GM18505 (cell line): ENCODE data around the gene MYO16.

Experiments
- ATAC-seq: cut with Tn5 transposase; IDR thresholded peaks from one replicate; pipeline ENCODE4 v1.9.1; 2021; ENCODE audit not compliant: unreplicated experiment
- POLR2A ChIP-seq: IDR thresholded peaks from 4 replicates; pipeline ENCODE4 v1.6.1; 2011; ENCODE audit warnings: borderline replicate concordance; ENCODE audit not compliant: insufficient read depth, insufficient read length; ENCODE audit errors: extremely low read depth

Gene MYO16

DNA sequence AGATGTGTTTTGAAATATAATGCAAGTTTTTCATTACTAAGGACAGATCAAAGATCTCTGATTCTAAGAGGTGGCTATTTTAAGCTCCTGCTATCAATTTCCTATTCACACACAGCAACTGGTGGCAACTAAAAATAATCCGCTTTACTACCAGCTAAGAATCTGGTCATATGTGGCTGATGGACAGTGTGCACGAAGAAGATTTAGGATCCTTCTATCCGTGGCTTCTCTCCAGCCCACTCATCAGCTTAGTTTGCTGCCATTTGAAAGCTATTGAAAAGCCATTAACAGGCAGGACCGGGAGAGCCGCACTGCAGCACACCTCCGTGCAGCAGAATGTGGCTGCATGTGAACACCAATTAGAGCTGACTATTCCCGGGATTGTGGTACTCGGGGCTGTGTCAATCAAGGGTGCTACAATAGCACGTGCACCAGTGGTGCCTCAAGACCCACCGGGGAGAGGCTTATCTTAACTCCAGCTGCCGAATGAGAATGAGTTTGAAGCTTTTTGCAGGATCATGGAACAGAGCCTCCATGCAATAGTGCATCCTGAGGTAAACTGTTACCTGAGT is at the start of gene MYO16:
MYO16 (plus strand) TSS at position 431 of the 572 bp plus-strand sequence. CDS start 234 bp downstream, outside the sequence.
- TF ChIP-seq POLR2A, result no peak
- no peak for ATAC-seq

DNA sequence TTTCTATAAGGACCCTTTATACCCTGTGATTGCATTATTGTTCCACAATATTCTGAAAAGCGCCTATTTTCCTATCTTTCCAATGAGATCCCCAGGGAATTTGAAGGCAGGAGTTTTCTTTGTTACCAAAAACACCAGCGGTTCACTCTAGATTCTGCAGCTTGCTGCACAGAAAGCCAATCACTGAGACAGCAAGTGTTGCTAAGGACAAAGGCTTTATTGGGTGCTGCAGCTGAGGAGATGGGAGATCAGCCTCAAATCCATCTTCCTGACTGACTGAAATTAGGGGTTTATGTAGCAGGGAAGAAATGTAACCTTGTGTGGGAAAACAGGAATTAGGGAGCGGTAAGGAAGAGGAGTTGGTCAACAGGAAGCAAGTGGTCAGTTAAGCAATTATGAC is 42.6 kb upstream of the MYO16 start:
- ATAC-seq, result no peak
- TF ChIP-seq POLR2A, result no peak

DNA sequence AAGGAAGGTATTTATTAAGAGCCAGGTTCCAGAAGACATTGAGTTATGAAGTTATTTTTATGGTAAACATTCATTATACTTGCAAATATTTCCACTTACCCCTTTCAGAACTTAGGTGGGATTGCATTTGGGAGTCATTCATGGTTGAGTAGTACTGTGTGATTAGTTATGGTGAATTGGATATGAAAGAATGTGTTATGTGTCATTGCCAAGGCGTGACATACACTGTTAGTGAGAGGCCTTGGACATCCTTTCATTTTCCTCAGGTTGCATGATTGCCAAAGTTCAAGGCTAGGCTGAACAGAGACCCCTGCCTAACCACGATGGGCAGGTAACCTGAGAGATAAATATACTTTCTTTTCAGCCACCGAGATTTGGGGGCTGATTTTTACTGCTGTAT is 40.9 kb upstream of the MYO16 start:
- no peak for TF ChIP-seq POLR2A

DNA sequence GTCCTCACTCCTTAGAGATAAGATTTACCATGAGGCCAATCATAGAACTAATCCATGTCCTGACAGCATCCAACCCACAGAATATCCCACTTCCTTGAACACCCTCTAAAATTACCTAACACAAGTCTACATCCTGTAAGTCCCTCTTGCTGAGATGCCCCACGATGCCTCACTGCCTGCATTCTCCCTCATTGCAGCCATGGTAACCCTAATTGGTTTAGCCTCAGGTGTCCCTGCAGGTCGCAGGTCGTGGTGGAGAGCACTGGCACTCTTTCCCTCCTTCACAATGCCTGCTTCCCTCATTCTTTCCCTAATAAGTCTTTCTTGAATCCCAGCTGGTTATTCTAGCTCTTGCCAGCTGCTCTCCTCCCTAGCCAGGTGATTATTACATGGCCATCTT is 35.3 kb upstream of the MYO16 start:
- no peak for TF ChIP-seq POLR2A
- ATAC-seq, result no peak

More for the DNA sequence above, 40.9 kb upstream of the MYO16 start:
- ATAC-seq, result no peak

DNA sequence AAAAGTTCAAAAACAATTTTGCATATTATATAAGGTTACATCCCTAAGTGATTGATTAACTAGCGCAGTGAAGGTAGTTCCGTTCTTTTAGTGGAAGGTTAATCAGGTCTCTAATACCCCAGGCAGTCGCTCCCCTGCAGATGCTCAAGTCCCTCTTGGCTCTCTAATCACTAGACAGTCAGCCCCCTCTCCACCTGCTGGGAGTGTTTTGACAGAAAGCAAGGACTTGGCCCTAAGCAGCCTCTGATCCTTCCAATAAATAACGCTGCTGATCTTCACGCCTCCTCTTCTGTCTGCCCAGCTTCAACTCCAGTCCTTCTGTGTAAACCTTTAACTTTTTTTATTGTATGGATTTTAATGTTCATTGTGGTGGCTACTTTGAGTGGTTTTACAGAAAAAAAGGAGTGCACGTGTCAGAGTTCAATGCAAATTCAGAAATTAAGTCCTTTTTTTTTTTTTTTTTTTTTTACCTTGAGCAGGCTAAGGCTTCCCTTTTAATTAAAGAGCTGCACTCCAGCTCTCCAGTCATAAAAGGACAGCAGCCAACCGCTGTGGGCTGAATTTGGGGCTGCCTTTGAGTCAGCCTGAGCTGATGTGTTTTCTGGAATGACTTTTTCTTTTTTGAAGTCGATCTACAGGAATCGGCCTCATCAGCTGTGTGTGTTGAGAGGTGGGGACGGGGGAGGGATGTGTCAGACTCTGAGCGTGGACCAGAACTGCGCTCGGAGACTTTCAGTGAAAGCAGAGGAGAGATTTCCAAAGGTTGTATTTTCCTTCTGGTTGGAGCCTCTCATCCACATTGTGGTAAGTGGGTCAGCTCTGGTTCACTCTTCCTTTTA is 33.8 kb upstream of the MYO16 start:
- no peak for ATAC-seq
- no peak for TF ChIP-seq POLR2A

DNA sequence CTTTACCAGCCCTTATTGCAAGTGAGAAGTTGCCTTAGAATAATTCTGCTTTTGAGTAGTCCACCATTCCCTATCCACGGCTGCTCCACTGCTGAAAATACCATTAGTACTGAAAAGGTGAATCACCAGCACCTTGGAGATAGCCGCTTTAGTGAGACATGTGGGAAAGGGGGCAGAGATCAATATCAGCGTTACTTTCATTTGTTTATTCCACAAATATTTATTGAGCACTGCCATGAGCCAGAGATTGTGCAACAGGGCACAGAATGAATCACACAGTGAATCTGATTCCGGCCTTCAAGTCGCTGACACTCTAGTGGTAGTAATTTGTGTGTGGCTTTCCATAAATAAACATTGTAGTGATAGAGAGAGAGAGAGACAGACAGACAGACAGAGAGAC is 31.5 kb upstream of the MYO16 start:
- no peak for TF ChIP-seq POLR2A
- no peak for ATAC-seq

DNA sequence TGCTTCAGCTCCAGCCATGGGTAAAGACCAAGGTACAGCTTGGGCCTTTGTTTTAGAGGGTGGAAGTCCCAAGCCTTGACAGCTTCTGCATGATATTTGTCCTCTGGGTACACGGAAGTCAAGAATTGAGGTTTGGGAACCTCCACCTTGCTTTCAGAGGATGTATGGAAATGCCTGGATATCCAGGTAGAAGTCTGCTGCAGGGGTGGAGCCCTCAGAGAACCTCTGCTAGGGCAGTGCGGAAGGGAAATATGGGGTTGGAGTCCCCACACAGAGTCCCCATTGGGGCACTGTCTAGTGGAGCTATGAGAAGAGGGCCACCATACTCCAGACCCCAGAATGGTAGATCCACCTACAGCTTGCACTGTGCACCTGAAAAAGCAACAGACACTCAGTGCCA is 23.0 kb upstream of the MYO16 start:
- ATAC-seq, result no peak
- no peak for TF ChIP-seq POLR2A

DNA sequence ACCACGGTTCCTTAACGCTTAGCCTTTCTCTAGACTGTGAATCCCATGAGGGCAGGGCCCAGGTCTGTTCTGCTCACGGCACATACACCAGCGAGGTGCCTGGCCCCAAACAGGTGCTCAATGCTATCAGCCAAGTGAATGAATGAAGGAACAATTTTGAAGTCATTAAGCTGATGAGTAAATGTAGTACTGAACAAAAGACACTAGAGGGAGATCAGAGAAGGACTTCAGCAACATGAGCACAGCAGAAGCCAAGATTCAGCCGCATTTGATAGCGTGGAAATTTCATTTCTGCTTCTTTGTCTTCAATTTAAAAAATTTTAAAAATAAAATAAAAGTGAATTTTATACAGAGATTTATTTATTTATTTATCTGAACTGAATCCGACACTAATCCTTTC is 20.1 kb upstream of the MYO16 start:
- ATAC-seq, result no peak

DNA sequence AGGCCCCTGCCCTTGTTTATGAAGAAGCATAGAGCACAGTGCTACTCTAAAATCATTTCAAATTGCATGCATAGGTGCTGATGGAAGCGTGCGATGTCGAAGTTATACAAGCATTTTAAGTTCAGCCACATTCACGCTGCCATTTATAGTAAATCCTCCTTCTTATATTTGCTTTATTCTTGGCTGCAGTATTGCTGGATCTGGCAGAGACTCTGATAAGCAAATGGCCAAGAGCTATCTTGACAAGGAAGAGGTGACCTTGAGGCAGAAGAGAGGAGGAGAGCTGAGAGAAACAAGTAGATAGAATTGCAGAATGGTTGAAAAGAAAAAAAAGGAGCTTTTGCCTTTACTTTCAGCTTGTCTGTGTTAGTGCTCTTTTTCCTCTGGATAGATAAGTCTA is 18.9 kb upstream of the MYO16 start:
- no peak for TF ChIP-seq POLR2A
- ATAC-seq, result no peak

More for the DNA sequence above, 20.1 kb upstream of the MYO16 start:
- no peak for TF ChIP-seq POLR2A

DNA sequence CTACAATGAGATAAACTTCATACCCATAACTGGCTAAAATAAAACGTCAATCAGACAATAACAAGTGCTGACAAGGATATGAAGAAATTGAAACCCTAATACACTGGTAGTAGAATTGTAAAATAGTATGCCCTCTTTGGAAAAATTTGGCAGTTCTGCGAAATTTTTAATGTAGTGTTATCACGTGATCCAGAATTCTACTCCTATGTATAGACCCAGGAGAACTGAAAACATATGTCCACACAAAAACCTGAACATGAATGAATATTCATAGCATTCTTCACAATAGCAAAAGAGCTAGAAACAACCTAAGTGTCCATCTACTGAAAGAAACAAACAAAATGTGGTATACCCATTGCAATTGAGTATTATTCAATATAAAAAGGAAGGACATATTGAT is 14.2 kb upstream of the MYO16 start:
- no peak for TF ChIP-seq POLR2A
- ATAC-seq, result no peak

DNA sequence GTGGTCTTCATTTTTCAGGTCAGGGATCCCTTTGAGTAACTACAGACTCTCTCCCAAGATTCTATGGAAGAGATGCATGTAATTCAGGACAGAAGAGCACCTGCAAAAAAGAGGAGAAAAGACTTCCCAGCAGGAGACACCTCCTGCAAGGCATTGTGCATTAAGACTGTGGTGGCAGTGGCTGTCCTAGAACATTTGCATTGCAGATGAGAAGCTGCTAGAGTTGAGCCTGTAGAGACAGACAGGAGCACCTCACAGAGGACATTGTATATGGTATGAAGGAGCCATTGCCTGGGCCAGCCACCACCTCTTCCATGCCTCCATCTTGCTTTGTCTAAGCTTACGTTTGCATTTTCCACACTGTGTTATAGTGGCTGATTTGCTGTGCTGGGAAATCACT is 11.2 kb upstream of the MYO16 start:
- ATAC-seq, result no peak
- no peak for TF ChIP-seq POLR2A

DNA sequence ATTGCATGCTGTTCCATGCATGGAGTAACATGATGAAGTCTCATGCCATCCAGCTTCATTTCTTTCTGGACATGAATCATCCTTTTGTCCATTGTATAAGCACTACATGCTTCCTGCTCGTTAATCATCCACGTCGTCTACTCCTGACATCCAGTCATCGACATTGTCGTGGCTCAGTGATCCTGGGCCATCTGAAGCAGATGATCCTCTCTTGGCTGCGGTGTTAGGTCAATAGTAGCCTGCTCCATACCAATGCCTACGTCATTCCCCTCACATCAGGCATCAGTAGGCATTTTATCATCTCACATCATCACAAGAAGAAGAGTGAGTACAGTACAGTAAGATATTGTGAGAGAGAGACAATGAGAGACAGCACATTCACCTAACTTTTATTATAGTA is 7.9 kb upstream of the MYO16 start:
- no peak for TF ChIP-seq POLR2A
- no peak for ATAC-seq

DNA sequence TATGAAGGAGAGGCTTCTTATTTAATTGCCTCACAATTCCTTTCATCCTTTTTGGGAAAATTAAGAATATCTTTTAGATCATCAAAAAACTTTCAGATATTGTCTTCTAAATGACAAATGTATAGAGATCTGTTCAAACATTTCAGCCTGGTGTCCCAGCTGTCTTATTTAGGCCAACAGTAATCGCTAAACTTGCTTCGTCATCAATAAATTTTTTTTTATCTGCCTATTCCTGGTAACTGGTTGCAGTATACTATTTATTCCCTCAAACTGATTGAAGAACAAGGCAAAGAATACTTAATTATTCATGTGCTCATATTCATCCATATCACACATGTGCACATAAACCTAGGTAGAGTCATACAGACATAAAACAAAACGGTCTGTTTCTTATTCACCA is 5.3 kb upstream of the MYO16 start:
- ATAC-seq, result no peak
- no peak for TF ChIP-seq POLR2A

DNA sequence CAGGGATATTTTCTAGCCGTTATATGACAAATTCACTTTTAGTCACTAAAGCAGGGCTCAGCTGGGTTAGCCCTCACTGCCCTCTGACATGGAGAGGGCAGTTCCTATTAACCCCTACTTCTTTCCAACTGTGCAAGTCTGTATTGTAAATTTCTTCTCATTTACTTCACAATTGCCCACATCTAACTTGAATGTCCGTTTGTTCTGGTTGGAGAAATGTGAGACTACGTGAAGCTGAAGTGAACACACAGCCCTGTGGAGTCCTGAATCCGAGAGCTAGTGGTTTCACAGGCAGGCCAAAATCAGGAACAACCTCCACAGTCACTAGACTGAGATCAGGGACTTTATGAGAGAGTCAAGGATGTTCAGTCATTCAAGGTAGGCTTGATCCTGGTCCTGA is 4.4 kb upstream of the MYO16 start:
- no peak for TF ChIP-seq POLR2A
- ATAC-seq, result no peak

DNA sequence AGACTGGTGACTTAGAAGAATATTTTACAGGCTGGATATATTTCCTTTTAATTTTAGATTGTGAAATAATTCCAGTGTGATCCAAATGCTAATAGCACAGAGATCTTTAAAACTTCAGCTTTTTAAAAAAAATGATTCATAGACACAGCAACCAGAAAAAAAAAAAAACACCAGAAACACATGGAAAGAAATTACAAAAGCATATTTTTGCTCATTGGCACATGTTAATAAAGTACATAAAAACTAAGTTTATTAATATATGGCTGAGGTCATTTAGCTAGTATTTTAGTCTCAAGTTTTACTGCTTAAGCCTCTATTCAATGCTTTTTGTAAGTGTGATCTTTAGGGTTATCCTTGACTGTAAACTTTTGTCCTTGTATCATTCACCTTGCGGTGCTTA is 577 bp downstream of the MYO16 start:
- TF ChIP-seq POLR2A, result no peak
- ATAC-seq, result no peak

DNA sequence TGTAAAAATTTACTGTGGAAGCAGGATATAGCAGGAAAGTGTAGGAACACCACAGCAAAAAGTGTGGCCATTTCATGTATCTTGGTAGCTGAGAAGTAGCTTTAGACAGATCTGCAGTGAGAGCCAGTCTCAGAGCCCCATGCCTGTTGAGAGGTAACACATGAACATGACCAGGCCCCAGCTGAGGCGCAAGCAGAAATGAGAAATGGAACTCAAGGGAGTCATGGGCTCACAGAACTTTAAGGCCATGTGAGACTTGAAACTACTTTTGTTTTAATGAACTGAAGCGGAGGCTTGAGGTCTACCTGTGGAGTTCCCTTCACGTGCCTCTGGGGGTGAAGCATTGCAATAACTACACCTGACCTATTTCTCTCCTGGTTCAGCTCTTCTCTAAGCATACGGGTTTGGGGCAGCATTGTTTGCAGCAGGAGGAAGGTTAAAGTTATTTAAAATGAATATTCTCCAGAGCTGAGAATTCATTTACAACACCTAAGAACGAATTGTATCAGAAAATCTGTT is 3.3 kb downstream of the MYO16 start:
- no peak for ATAC-seq

More for the DNA sequence above, 3.3 kb downstream of the MYO16 start:
- TF ChIP-seq POLR2A, result no peak
